HCT116 (cell line): ENCODE results near the gene MSLN. TPM values are rescaled to one million over a fixed set of nuclear protein-coding genes. Genes with fewer than 3 reads are reported as not detected.

Experiments used
- ATAC-seq: fragments of 200-7000 bp; cut with Tn5 transposase; 2 replicates; pipeline ENCODE4 v1.9.1; 2020; ENCODE audit warnings: mild to moderate bottlenecking, moderate library complexity
- BruUV-seq: library from RNA; stranded (reverse); fragments of 400-500 nt; replicated peaks from 2 replicates; lab custom pipeline; 2021; lab: Mats Ljungman, UMichigan
- CTCF ChIA-PET: fragments of 300-600 bp; sonication (Branson Sonifier 250); formaldehyde crosslinking; loops from one replicate; lab custom pipeline; 2021; ENCODE audit warnings: antibody characterized with exemption; lab: Charles Lee
- POLR2A ChIA-PET: fragments of 300-600, 350-600 bp; sonication (Branson Sonifier 250); formaldehyde crosslinking; loops from one replicate; lab custom pipeline; 2021; ENCODE audit warnings: antibody characterized with exemption; lab: Charles Lee
- RAD21 ChIA-PET, 2 experiments: fragments of 300-600 bp; sonication (Branson Sonifier 250); formaldehyde crosslinking; loops; one replicate each; lab custom pipeline; 2023; ENCODE audit warnings: low total read pairs in 2 of 2; ENCODE audit not compliant: uncharacterized antibody in 2 of 2, unreplicated experiment in 2 of 2, low non-redundant PET in 1 of 2; lab: Charles Lee
- DNase-seq: peaks from one replicate; pipeline ENCODE4 v3.0.0-alpha.2; 2010; ENCODE audit warnings: low read depth, low spot score
- H2AFZ ChIP-seq: fragments of 200-600 bp; shearing (Covaris generic), sonication (generic); 2 replicates; pipeline ENCODE4 v1.6.1; 2017; ENCODE audit warnings: low read depth, mixed run types, mixed read lengths, antibody characterized with exemption, low read length; ENCODE audit not compliant: poor library complexity, severe bottlenecking
- H3K27ac ChIP-seq: 2 replicates; pipeline ENCODE4 v1.5.1; 2012; ENCODE audit warnings: low read depth, low read length
- H3K27me3 ChIP-seq: fragments of 200-600 bp; sonication (generic); 2 replicates; pipeline ENCODE4 v1.6.1; 2016; ENCODE audit warnings: mixed run types, low read length, mixed read lengths; ENCODE audit not compliant: insufficient read depth
- H3K36me3 ChIP-seq, 2 experiments: fragments of 200-500 bp in 1 of 2; fragments of 200-600 bp in 1 of 2; sonication (Bioruptor generic) in 1 of 2; sonication (generic) in 1 of 2; 2 replicates each; pipeline versions ENCODE4 v1.5.1 to v1.6.1; 2014 to 2016; ENCODE audit warnings: low read length in 2 of 2, inconsistent platforms in 1 of 2, mixed read lengths in 1 of 2, mixed run types in 1 of 2; ENCODE audit not compliant: insufficient read depth in 2 of 2, control insufficient read depth in 1 of 2
- H3K4me1 ChIP-seq, 2 experiments: fragments of 200-600 bp in 1 of 2; sonication (generic) in 1 of 2; 2 replicates each; pipeline versions ENCODE4 v1.5.1 to v1.6.1; 2012 to 2017; ENCODE audit warnings: low read length in 2 of 2, inconsistent platforms in 1 of 2, mild to moderate bottlenecking in 1 of 2, mixed read lengths in 1 of 2, mixed run types in 1 of 2, moderate library complexity in 1 of 2; ENCODE audit not compliant: insufficient read depth in 2 of 2, control insufficient read depth in 1 of 2
- H3K4me2 ChIP-seq: fragments of 200-600 bp; sonication (generic); 2 replicates; pipeline ENCODE4 v1.6.1; 2017; ENCODE audit warnings: mixed run types, low read length, mixed read lengths
- H3K4me3 ChIP-seq, 2 experiments: fragments of 200-600 bp in 1 of 2; sonication (generic) in 1 of 2; replicated peaks in 1 of 2; 2 replicates each; pipeline ENCODE4 v1.5.1; 2011 to 2016; ENCODE audit warnings: low read length in 2 of 2, control low read depth in 1 of 2, low read depth in 1 of 2, mild to moderate bottlenecking in 1 of 2, mixed read lengths in 1 of 2, mixed run types in 1 of 2
- H3K79me2 ChIP-seq: fragments of 200-600 bp; sonication (generic); 2 replicates; pipeline ENCODE4 v1.6.1; 2017; ENCODE audit warnings: mild to moderate bottlenecking, mixed run types, low read length, moderate library complexity, mixed read lengths; ENCODE audit not compliant: insufficient read depth
- H3K9ac ChIP-seq: fragments of 200-600 bp; sonication (generic); 2 replicates; pipeline ENCODE4 v1.6.1; 2016; ENCODE audit warnings: low read length, mixed read lengths
- H3K9me2 ChIP-seq: fragments of 200-600 bp; sonication (generic), shearing (Covaris generic); 2 replicates; pipeline ENCODE4 v1.6.1; 2017; ENCODE audit warnings: mixed run types, mild to moderate bottlenecking, moderate library complexity; ENCODE audit not compliant: insufficient read depth
- H3K9me3 ChIP-seq, 2 experiments: fragments of 200-500 bp in 1 of 2; fragments of 200-600 bp in 1 of 2; sonication (Bioruptor generic) in 1 of 2; sonication (generic) in 1 of 2; 2 replicates each; pipeline ENCODE4 v1.6.1; 2014 to 2017; ENCODE audit warnings: low read length in 2 of 2, mixed read lengths in 2 of 2, inconsistent platforms in 1 of 2, low read depth in 1 of 2, mild to moderate bottlenecking in 1 of 2, mixed run types in 1 of 2, moderate library complexity in 1 of 2; ENCODE audit not compliant: control insufficient read depth in 1 of 2, insufficient read depth in 1 of 2
- H4K20me1 ChIP-seq: fragments of 200-600 bp; sonication (generic), shearing (Covaris generic); 2 replicates; pipeline ENCODE4 v1.6.1; 2017; ENCODE audit warnings: mixed run types, mild to moderate bottlenecking, moderate library complexity; ENCODE audit not compliant: insufficient read depth
- CBX3 ChIP-seq: IDR thresholded peaks from 2 replicates; pipeline ENCODE4 v1.6.1; 2012; ENCODE audit warnings: low read depth
- ELF1 ChIP-seq: IDR thresholded peaks from 2 replicates; pipeline ENCODE4 v1.6.1; 2012; ENCODE audit warnings: low read depth, borderline replicate concordance
- EZH2phosphoT487 ChIP-seq: fragments of 200-600 bp; IDR thresholded peaks from 2 replicates; pipeline ENCODE4 v1.6.1; 2018; ENCODE audit warnings: antibody characterized with exemption, borderline replicate concordance
- FOSL1 ChIP-seq: IDR thresholded peaks from 2 replicates; pipeline ENCODE4 v1.6.1; 2012; ENCODE audit warnings: low read depth
- ZNF274 ChIP-seq: fragments of 200-500 bp; sonication (Bioruptor generic); IDR thresholded peaks from 2 replicates; pipeline ENCODE4 v1.6.1; 2014; ENCODE audit warnings: mild to moderate bottlenecking, low read depth, low read length, inconsistent platforms
- intact Hi-C: fragments of 100-400 bp; cut with micrococcal nuclease; formaldehyde crosslinking; loops from 2 replicates; pipeline ENCODE4 v1.10.0; 2022
- total RNA-seq: library from RNA; stranded (reverse); gene quantifications from one replicate; pipeline ENCODE4 v1.2.1, GENCODE V29; 2021; ENCODE audit not compliant: unreplicated experiment
- TF ChIP-seq, protein P1 (sequence below): IDR thresholded peaks from 2 replicates; pipeline ENCODE4 v1.6.1; 2012; ENCODE audit warnings: low read depth

Gene MSLN
- total RNA-seq, 1 experiment from 2014 or later = 40.9 TPM

DNA sequence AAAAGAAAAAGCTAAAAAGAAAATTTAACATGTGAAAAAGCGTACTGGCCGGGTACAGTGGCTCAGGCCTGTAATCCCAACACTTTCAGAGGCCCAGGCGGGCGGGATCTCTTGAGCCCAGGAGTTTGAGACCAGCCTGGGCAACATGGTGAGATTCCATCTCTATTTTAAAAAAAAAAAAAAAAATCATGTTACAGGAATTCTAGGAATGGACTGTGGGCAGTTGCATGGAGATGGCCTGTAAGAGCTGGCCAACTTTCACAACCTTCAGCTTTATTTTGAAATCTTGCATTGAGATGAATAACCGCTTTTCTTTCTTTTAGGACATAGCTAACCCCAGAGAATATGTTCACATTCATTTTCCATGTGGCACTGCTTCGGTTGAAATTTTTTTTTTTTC lies 11.5 kb upstream of the MSLN start:
- Histone ChIP-seq H3K27ac (no peak overlapping the region), H2AFZ (no peak overlapping the region), H3K27me3 (no peaks in the 10 kb centered on the region), H3K9me2 (no peaks in the 10 kb centered on the region), H3K9ac (no peak overlapping the region), H3K79me2 (no peaks in the 10 kb centered on the region), H3K36me3 (no peaks in the 10 kb centered on the region), H3K4me3 (no peak overlapping the region), H4K20me1 (no peaks in the 10 kb centered on the region), H3K9me3 (no peaks in the 10 kb centered on the region), H3K4me2 (no peak overlapping the region), H3K4me1 (peaks cover 0 to 11% of the 10 kb centered on the region in 2 experiments; a peak in 2 of 4 replicates)
- intact Hi-C loops = no loop called here
- POLR2A ChIA-PET = interaction anchor here (0.7 kb wide), 1 partner anchor 37 kb away, joined by 3 read pairs; no protein-coding TSS in a partner anchor
- TF ChIP-seq ZNF274 = no peak
- TF ChIP-seq, protein P1, sequence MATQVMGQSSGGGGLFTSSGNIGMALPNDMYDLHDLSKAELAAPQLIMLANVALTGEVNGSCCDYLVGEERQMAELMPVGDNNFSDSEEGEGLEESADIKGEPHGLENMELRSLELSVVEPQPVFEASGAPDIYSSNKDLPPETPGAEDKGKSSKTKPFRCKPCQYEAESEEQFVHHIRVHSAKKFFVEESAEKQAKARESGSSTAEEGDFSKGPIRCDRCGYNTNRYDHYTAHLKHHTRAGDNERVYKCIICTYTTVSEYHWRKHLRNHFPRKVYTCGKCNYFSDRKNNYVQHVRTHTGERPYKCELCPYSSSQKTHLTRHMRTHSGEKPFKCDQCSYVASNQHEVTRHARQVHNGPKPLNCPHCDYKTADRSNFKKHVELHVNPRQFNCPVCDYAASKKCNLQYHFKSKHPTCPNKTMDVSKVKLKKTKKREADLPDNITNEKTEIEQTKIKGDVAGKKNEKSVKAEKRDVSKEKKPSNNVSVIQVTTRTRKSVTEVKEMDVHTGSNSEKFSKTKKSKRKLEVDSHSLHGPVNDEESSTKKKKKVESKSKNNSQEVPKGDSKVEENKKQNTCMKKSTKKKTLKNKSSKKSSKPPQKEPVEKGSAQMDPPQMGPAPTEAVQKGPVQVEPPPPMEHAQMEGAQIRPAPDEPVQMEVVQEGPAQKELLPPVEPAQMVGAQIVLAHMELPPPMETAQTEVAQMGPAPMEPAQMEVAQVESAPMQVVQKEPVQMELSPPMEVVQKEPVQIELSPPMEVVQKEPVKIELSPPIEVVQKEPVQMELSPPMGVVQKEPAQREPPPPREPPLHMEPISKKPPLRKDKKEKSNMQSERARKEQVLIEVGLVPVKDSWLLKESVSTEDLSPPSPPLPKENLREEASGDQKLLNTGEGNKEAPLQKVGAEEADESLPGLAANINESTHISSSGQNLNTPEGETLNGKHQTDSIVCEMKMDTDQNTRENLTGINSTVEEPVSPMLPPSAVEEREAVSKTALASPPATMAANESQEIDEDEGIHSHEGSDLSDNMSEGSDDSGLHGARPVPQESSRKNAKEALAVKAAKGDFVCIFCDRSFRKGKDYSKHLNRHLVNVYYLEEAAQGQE = no peak
- DNase-seq (no peak), ATAC-seq (no peak)
- BruUV-seq = no TSS peak
- RAD21 ChIA-PET = no interaction called here
- CTCF ChIA-PET = interaction anchor here (1.0 to 1.6 kb wide), 4 partner anchors 11 to 37 kb away, joined by 3 to 8 read pairs (median 4); partner anchors contain the start of gene MSLN

DNA sequence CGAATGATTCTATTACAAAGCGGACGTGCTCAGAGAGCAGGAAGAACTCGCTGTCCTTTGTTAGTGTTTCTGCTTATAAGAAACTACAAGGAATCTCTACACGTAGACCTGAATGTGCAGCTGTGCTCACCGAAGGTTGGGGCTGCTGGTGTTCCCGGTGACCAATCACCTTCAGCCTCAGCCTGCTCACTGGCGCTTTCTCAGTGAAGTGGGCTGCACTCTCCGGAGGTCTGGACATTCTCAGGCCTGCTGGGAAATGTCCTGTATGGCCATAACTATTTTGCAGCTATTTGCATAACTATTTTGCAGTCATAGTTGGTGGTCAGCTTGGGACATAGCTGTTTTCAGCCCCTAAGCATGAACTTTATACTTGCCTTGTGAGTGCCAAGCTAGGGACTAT lies 10.0 kb upstream of the MSLN start:
- no TSS peak for BruUV-seq
- intact Hi-C loops = no loop called here
- CTCF ChIA-PET = interaction anchor here (1.3 to 1.5 kb wide), 2 partner anchors 10 to 30 kb away, joined by 7 to 8 read pairs; partner anchors contain the start of gene CIAO3
- Histone ChIP-seq H4K20me1 (no peaks in the 10 kb centered on the region), H3K27me3 (no peaks in the 10 kb centered on the region), H3K27ac (no peak overlapping the region), H3K79me2 (no peaks in the 10 kb centered on the region), H2AFZ (no peak overlapping the region), H3K36me3 (no peaks in the 10 kb centered on the region), H3K4me3 (no peak overlapping the region), H3K4me1 (peaks cover 5 to 20% of the 10 kb centered on the region in 2 experiments), H3K4me2 (no peak overlapping the region), H3K9me2 (no peaks in the 10 kb centered on the region), H3K9me3 (no peaks in the 10 kb centered on the region), H3K9ac (no peak overlapping the region)
- RAD21 ChIA-PET = no interaction called here
- no peak for ATAC-seq
- no peak for DNase-seq
- TF ChIP-seq EZH2phosphoT487 (no peak), ELF1 (no peak), FOSL1 (no peak), CBX3 (no peak)
- POLR2A ChIA-PET = interaction anchor here (1.1 kb wide), 1 partner anchor 10 kb away, joined by 6 read pairs; the partner anchor contains the start of gene MSLN
